Right atrium auricular region (tissue), 2 donors: ENCODE results near the gene XPOT. TPM values are rescaled to one million over a fixed set of nuclear protein-coding genes. Genes with fewer than 3 reads are reported as not detected.

Source experiments
- DNase-seq: peaks from one replicate; pipeline ENCODE4 v3.0.0-alpha.2; 2019; ENCODE audit warnings: low spot score
- H3K27ac ChIP-seq, 2 donors: fragments of 200-600 bp; sonication (generic); 1 replicate in 1 of 2; 2 replicates in 1 of 2; pipeline ENCODE4 v1.5.1; 2016 to 2019
- H3K27me3 ChIP-seq, 2 donors: fragments of 200-600 bp; sonication (generic); one replicate each; pipeline versions ENCODE4 v1.5.1 to v1.6.0; 2017 to 2019
- H3K36me3 ChIP-seq: fragments of 200-600 bp; sonication (generic); one replicate; pipeline ENCODE4 v1.5.1; 2016
- H3K4me1 ChIP-seq, 2 donors: fragments of 200-600 bp; sonication (generic); one replicate each; pipeline versions ENCODE4 v1.5.1 to v1.6.0; 2017 to 2019
- H3K4me3 ChIP-seq, 2 donors: fragments of 200-600 bp; sonication (generic); 1 replicate in 1 of 2; 2 replicates in 1 of 2; pipeline ENCODE4 v1.5.1; 2017 to 2019; ENCODE audit warnings: mild to moderate bottlenecking in 1 of 2, moderate library complexity in 1 of 2
- H3K9me3 ChIP-seq, 2 donors: fragments of 200-600 bp; sonication (generic); one replicate each; pipeline ENCODE4 v1.5.1; 2019
- total RNA-seq, 2 donors: library from RNA; depleted of rRNA; stranded (reverse); fragments of >200 nt; gene quantifications; one replicate each; pipeline ENCODE4 v1.1.0, GENCODE V29; 2016
- TF ChIP-seq, protein P1 (sequence below), 2 donors: fragments of 200-600 bp; sonication (generic); IDR thresholded peaks; one replicate each; pipeline ENCODE4 v1.5.1; 2019; ENCODE audit warnings: antibody characterized with exemption in 2 of 2

The XPOT gene
- total RNA-seq, 2 donors from 2014 or later: 16.1 to 16.9 TPM

DNA sequence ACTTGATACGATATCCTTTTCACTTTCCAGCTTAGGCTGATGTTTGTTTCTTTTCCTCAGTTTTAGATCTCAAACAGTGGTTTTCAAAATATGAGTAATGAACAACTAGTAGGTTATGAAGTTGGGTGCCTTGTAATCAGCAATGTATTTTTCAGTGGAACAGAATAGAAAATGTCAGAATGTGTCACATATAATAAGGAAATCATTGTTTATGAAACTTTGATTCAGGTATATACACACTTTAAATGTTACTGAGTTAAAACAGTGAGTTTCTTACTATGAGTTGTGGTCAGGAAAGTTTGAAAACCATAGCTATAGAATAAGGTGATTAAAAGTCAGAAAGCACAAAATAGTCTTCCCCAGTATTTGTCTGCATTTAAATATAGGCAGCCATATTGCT, 87.5 kb downstream of the XPOT start:
- H3K4me1 ChIP-seq: no peaks in the 10 kb centered on the region
- H3K9me3 ChIP-seq: no peaks in the 10 kb centered on the region
- peaks cover 80% of the 10 kb centered on the region for H3K36me3 ChIP-seq

DNA sequence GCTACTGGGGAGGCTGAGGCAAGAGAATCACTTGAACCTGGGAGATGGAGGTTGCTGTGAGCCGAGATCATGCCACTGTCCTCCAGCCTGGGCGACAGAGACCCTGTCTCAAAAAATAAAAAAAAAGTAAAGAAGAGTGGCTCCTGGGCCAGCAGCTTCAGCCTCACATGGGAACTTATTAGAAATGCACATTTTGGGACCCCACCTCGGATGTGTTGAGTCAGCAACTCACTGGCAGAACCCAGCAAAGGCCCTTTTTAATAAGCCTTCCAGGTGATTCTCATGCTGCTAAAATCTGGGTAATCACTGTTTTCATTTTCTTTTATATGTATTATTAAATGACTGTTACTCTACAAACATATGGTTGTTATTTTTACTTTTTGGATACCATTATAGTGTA, 89.3 kb downstream of the XPOT start:
- H3K4me3 ChIP-seq: no peak overlapping the region
- no peaks in the 10 kb centered on the region for H3K4me1 ChIP-seq
- no peak overlapping the region for H3K27ac ChIP-seq
- no peaks in the 10 kb centered on the region for H3K27me3 ChIP-seq
- DNase-seq: no peak
- H3K36me3 ChIP-seq: peaks cover 81% of the 10 kb centered on the region
- TF ChIP-seq, protein P1, sequence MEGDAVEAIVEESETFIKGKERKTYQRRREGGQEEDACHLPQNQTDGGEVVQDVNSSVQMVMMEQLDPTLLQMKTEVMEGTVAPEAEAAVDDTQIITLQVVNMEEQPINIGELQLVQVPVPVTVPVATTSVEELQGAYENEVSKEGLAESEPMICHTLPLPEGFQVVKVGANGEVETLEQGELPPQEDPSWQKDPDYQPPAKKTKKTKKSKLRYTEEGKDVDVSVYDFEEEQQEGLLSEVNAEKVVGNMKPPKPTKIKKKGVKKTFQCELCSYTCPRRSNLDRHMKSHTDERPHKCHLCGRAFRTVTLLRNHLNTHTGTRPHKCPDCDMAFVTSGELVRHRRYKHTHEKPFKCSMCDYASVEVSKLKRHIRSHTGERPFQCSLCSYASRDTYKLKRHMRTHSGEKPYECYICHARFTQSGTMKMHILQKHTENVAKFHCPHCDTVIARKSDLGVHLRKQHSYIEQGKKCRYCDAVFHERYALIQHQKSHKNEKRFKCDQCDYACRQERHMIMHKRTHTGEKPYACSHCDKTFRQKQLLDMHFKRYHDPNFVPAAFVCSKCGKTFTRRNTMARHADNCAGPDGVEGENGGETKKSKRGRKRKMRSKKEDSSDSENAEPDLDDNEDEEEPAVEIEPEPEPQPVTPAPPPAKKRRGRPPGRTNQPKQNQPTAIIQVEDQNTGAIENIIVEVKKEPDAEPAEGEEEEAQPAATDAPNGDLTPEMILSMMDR (IDR thresholded peaks at IDR 0.05): no peak
- no peaks in the 10 kb centered on the region for H3K9me3 ChIP-seq

More for the DNA sequence above, 87.5 kb downstream of the XPOT start:
- TF ChIP-seq, protein P1 (IDR thresholded peaks at IDR 0.05): no peak
- H3K4me3 ChIP-seq: no peak overlapping the region
- no peak overlapping the region for H3K27ac ChIP-seq
- no peak for DNase-seq
- no peaks in the 10 kb centered on the region for H3K27me3 ChIP-seq

DNA sequence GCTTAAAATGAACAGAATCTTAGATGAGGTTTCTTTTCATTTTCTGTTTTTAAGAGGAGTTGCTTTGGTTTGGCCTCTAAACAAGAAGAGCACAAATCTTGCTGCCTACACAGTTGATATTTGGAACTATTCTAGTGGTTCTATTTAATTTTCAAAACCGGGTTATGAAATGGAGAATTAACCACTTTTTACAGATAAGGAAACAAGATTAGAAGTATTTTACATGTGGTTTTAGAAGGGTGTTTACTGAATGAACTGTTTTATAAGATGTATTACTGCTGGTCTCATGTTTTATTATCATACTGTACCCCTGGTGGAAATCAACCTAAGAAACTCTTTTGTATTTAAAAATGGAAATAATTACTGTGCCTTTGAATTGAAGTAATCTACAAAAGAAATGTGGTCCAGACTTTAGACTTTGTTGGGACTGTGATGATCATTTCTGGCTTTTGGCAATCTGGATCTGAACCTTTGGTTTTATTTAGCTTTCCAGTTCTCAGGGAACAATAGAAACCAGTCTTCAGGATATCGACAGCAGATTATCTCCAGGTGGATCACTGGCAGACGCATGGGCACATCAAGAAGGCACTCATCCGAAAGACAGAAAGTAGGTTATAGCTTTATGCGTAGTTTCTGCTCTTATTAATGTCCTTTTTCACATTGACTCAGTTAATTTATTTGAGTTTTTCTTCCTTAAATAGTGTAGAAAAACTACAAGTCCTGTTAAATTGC, 91.0 kb downstream of the XPOT start:
- Histone ChIP-seq H3K27me3 (no peaks in the 10 kb centered on the region), H3K9me3 (no peaks in the 10 kb centered on the region), H3K4me1 (no peaks in the 10 kb centered on the region), H3K4me3 (no peak overlapping the region), H3K36me3 (peaks cover 75% of the 10 kb centered on the region), H3K27ac (no peak overlapping the region)
- DNase-seq: no peak
- TF ChIP-seq, protein P1 (IDR thresholded peaks at IDR 0.05): no peak

DNA sequence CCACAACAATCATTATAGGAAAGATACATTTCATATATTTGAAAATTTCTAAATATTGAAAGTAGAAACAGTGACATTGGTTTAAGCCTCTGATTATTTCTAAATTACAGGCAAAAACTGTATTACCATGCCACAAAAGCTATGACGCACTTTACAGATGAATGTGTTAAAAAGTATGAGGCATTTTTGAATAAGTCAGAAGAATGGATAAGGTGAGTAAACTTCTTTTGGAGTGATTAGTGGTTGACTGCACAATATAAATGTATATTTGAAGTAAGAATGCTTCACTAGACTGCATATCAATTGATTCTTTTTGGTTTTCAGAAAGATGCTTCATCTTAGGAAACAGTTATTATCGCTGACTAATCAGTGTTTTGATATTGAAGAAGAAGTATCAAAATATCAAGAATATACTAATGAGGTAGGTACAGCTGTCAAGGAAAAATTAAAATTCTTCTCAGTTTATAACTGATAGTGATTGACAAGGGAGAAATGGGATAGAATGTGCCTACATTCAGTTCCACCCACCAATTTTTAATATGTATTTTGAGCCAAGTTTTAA, 92.7 kb downstream of the XPOT start:
- TF ChIP-seq, protein P1 (IDR thresholded peaks at IDR 0.05): no peak
- Histone ChIP-seq H3K27me3 (no peaks in the 10 kb centered on the region), H3K27ac (no peak overlapping the region), H3K9me3 (no peaks in the 10 kb centered on the region), H3K4me3 (no peak overlapping the region), H3K4me1 (no peaks in the 10 kb centered on the region), H3K36me3 (peaks cover 66% of the 10 kb centered on the region)
- no peak for DNase-seq

DNA sequence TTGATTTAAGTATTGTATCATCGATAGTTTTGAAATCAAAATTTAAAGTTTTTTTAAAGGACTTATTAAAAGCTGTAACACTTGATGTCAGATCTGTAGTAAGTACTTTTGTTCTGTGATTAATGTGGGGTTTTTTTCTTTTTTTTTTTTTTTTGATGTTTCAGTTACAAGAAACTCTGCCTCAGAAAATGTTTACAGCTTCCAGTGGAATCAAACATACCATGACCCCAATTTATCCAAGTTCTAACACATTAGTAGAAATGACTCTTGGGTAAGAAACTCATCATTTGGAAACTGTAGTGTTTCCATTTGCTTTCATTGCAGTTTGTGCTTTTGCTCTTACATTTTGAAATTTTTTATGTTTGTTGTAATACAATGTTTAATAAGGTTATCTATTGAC, 93.3 kb downstream of the XPOT start:
- Histone ChIP-seq H3K36me3 (peaks cover 66% of the 10 kb centered on the region), H3K4me3 (no peak overlapping the region), H3K27ac (no peak overlapping the region), H3K9me3 (no peaks in the 10 kb centered on the region), H3K4me1 (no peaks in the 10 kb centered on the region), H3K27me3 (no peaks in the 10 kb centered on the region)
- TF ChIP-seq, protein P1 (IDR thresholded peaks at IDR 0.05): no peak
- DNase-seq: no peak
